Measurements from ENCODE around the gene RCOR2. TPM values are rescaled to one million over a fixed set of nuclear protein-coding genes. Genes with fewer than 3 reads are reported as not detected.

RCOR2 gene
- total RNA-seq, 2 experiments from 2014 or later = 2.1 to 2.4 TPM

- no peak for TF ChIP-seq CTCF (conservative IDR thresholded peaks at IDR 0.05; ENCODE audit: low read length)
- no peak for TF ChIP-seq EZH2phosphoT487 (IDR thresholded peaks at IDR 0.05; ENCODE audit: borderline replicate concordance, low read depth, low read length)
- no peaks in the 10 kb centered on the region for H3K9me3 ChIP-seq (ENCODE audit: low read length)
- POLR2A ChIA-PET = interaction anchor here (1.0 kb wide), 1 partner anchor 35 kb away, joined by 4 read pairs; no protein-coding TSS in a partner anchor
- H3K4me1 ChIP-seq (ENCODE audit: insufficient read depth, low read length, poor library complexity, severe bottlenecking) = no peaks in the 10 kb centered on the region
- intact Hi-C loops (cut with micrococcal nuclease; ENCODE audit: unreplicated experiment) = no loop called here
- no peak overlapping the region for H2AFZ ChIP-seq (ENCODE audit: low read length)
- CTCF ChIA-PET (ENCODE audit: unreplicated experiment) = no interaction called here
- H3K9me2 ChIP-seq (ENCODE audit: insufficient read depth, low read length) = no peaks in the 10 kb centered on the region
- peaks cover 52% of the 10 kb centered on the region for H3K36me3 ChIP-seq (ENCODE audit: insufficient read depth, low read length)
- H3K4me3 ChIP-seq (ENCODE audit: low read depth, low read length, poor library complexity, severe bottlenecking) = no peak overlapping the region
- no peak overlapping the region for H3K27ac ChIP-seq (ENCODE audit: low read depth, low read length, poor library complexity, severe bottlenecking)
- H3K79me2 ChIP-seq (ENCODE audit: insufficient read depth, low read depth, low read length) = peaks cover 53% of the 10 kb centered on the region; the same call in 1 of the 2 replicates
- no TSS peak for BruUV-seq (replicated peaks)
- DNase-seq (ENCODE audit: low spot score) = no peak
- peaks cover 9% of the 10 kb centered on the region; the same call in 1 of the 2 replicates for H4K20me1 ChIP-seq (ENCODE audit: insufficient read depth, low read length)
- H3K4me2 ChIP-seq (ENCODE audit: low read length) = no peak overlapping the region
Measured at GRCh38 chr11:63879598-63880402, 37.2 kb downstream of the RCOR2 start.

- Histone ChIP-seq H4K20me1 (ENCODE audit: insufficient read depth, low read length) (peaks cover 9% of the 10 kb centered on the region; the same call in 1 of the 2 replicates), H3K4me3 (ENCODE audit: low read depth, low read length, poor library complexity, severe bottlenecking) (no peak overlapping the region), H3K79me2 (ENCODE audit: insufficient read depth, low read depth, low read length) (peaks cover 64% of the 10 kb centered on the region), H3K4me1 (ENCODE audit: insufficient read depth, low read length, poor library complexity, severe bottlenecking) (no peaks in the 10 kb centered on the region), H3K4me2 (ENCODE audit: low read length) (no peak overlapping the region), H2AFZ (ENCODE audit: low read length) (no peak overlapping the region), H3K36me3 (ENCODE audit: insufficient read depth, low read length) (peaks cover 56% of the 10 kb centered on the region), H3K27ac (ENCODE audit: low read depth, low read length, poor library complexity, severe bottlenecking) (no peak overlapping the region), H3K9me2 (ENCODE audit: insufficient read depth, low read length) (no peaks in the 10 kb centered on the region), H3K9me3 (ENCODE audit: low read length) (no peaks in the 10 kb centered on the region)
- intact Hi-C loops (cut with micrococcal nuclease; ENCODE audit: unreplicated experiment) = no loop called here
- ChIA-PET POLR2A (interaction anchor here (0.6 to 1.2 kb wide), 2 partner anchors 15 to 344 kb away, joined by 4 to 7 read pairs; no protein-coding TSS in a partner anchor), CTCF (ENCODE audit: unreplicated experiment) (no interaction called here)
- BruUV-seq (replicated peaks) = no TSS peak
- DNase-seq (ENCODE audit: low spot score) = no peak
- TF ChIP-seq CTCF (conservative IDR thresholded peaks at IDR 0.05; ENCODE audit: low read length) (no peak), EZH2phosphoT487 (IDR thresholded peaks at IDR 0.05; ENCODE audit: borderline replicate concordance, low read depth, low read length) (no peak)
Measured at GRCh38 chr11:63877658-63878241, 39.2 kb downstream of the RCOR2 start.
